Natural killer cell treated with Interleukin-12 subunit alpha and Interleukin-12 subunit beta and Interleukin-15 and Interleukin-18, amount 100 ng/mL, for 72 hours (primary cell): ENCODE data around the gene NUDT14. TPM values are rescaled to one million over a fixed set of nuclear protein-coding genes. Genes with fewer than 3 reads are reported as not detected.
A peak's percentile ranks its signal among the peaks of the same experiment; 100 is the strongest.

Experiments
- ATAC-seq, 2 donors: fragments of 150-1000 bp; cut with Tn5 transposase in 1 of 2; sonication (Bioruptor Pico), chemical (Tn5 transposase) in 1 of 2; 2 replicates each; pipeline ENCODE4 v1.10.0; 2021
- DNase-seq: peaks from one replicate; pipeline ENCODE4 v3.0.0; 2022; ENCODE audit warnings: low spot score
- H3K27ac Mint-ChIP-seq, 2 donors: 1 replicate in 1 of 2; 2 replicates in 1 of 2; pipeline ENCODE4 v1.8.0; 2022; ENCODE audit warnings: mixed read lengths in 2 of 2, mild to moderate bottlenecking in 1 of 2, moderate library complexity in 1 of 2
- H3K27me3 Mint-ChIP-seq, 2 donors: 1 replicate in 1 of 2; 2 replicates in 1 of 2; pipeline ENCODE4 v1.8.0; 2022; ENCODE audit warnings: mixed read lengths in 2 of 2
- H3K36me3 Mint-ChIP-seq: one replicate; pipeline ENCODE4 v1.8.0; 2022; ENCODE audit warnings: mixed read lengths
- H3K4me1 Mint-ChIP-seq, 2 donors: 1 replicate in 1 of 2; 2 replicates in 1 of 2; pipeline ENCODE4 v1.8.0; 2022; ENCODE audit warnings: low read depth in 2 of 2, mixed read lengths in 2 of 2, mild to moderate bottlenecking in 1 of 2
- H3K4me3 Mint-ChIP-seq: one replicate; pipeline ENCODE4 v1.8.0; 2022; ENCODE audit warnings: mixed read lengths
- H3K9me3 Mint-ChIP-seq: 2 replicates; pipeline ENCODE4 v1.8.0; 2022; ENCODE audit warnings: mixed read lengths
- total RNA-seq, 2 donors: library from RNA; stranded (reverse); gene quantifications; one replicate each; pipeline ENCODE4 v1.2.3, GENCODE V29; 2022

Gene NUDT14
- total RNA-seq, 2 donors from 2014 or later = 10.2 to 23.4 TPM

DNA sequence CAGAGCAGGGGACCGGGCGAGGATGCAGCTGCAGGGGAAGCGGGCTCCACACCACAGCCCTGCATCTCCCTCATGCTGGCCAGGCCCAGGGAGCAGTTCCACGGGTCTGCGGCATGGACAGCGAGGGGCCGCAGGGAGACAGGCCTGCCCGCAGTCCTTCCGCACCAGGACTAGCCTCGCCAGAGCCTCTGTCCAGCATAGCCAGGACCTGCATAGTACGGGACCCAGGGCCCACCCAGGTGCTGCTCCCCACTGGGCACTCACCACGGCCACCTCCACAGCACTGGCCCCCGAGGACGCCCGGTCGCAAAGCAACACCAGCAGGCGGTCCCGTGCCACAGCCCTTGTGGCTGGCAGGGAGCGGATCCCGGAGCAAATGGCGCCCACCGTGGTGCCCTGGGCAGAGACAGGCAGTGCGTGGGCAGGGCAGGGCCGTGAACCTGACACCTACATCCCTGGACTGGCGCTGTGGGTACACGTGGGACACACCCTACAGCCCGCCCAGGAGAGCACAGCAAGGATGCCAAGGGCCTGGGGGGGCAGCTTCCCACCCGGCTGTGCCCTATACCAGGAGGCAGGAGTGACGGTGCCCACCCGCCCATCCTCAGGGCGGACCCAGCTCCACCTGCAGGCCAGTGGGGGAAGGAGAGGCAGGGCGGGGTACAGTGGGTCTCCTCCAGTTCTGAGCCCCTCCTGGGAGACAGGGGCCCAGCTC, 36.3 kb downstream of the NUDT14 start:
- peaks cover 5% of the 10 kb centered on the region for H3K36me3 Mint-ChIP-seq
- H3K4me3 Mint-ChIP-seq = no peak overlapping the region
- no peaks in the 10 kb centered on the region for H3K27me3 Mint-ChIP-seq
- peak; percentile 46 for DNase-seq
- H3K9me3 Mint-ChIP-seq = peaks cover 4% of the 10 kb centered on the region
- no peak for ATAC-seq
- no peak overlapping the region for H3K27ac Mint-ChIP-seq
- H3K4me1 Mint-ChIP-seq = no peaks in the 10 kb centered on the region

DNA sequence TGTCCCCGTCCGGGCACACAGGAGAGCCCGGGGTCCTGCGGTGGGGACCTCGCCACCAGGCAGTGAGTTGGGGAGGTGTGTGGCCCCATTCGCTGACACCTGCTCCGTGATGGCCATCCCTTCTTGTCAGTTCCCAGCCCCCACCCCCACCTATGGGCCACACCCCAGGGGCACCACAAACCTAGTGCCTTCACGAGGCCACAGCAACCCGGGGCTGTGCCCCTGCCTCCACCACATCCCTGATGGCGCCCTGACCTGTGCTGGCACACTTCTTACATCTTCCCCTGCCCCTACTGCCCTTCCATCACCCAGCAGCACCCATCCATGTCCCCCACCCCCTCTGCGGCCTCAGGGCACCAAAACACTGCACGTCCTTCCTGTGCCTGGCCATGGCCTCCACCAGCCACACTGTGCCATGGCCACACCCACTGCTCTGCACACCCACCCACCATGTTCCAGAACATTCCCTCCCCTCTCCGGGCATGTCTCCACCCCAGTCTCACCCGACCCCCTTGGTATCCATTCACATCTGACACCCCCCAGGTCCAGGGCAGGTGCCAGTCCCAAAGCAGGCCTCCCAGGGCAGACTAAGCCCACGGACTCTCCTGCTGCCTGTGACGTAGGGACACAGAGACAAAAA, 37.0 kb downstream of the NUDT14 start:
- H3K27ac Mint-ChIP-seq = no peak overlapping the region

DNA sequence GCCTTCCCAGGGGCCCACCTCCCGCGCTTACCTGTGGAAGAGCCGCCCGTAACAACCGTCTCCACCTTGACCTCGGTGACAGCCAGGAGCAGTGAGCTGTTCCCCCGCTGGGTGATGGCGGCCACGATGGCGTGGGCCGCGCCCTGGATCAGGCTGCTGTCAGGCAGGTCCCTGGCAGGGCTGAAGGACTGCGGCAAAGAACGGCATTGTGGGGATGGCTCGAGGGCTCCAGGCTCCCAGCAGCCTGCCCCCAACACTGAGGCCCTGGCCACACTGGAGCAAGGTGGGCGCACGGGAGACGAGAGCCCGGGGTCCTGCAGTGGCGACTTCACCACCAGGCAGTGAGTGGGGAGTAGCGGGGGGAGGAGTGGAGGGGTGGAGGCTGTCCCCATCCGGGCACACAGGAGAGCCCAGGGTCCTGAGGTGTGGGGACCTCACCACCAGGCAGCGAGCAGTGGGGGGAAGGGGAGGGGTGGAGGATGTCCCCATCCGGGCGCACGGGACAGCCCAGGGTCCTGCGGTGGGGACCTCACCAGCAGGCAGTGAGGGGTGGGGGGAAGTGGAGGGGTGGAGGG, 37.6 kb downstream of the NUDT14 start:
- Mint-ChIP-seq H3K36me3 (peaks cover 5% of the 10 kb centered on the region), H3K27me3 (no peaks in the 10 kb centered on the region), H3K4me3 (no peak overlapping the region), H3K4me1 (no peaks in the 10 kb centered on the region), H3K9me3 (peaks cover 4% of the 10 kb centered on the region), H3K27ac (no peak overlapping the region)
- ATAC-seq = no peak
- DNase-seq = no peak

More for the DNA sequence above, 37.0 kb downstream of the NUDT14 start:
- peaks cover 5% of the 10 kb centered on the region for H3K36me3 Mint-ChIP-seq
- DNase-seq (no peak), ATAC-seq (no peak)
- no peaks in the 10 kb centered on the region for H3K27me3 Mint-ChIP-seq
- peaks cover 4% of the 10 kb centered on the region for H3K9me3 Mint-ChIP-seq
- no peaks in the 10 kb centered on the region for H3K4me1 Mint-ChIP-seq
- no peak overlapping the region for H3K4me3 Mint-ChIP-seq

DNA sequence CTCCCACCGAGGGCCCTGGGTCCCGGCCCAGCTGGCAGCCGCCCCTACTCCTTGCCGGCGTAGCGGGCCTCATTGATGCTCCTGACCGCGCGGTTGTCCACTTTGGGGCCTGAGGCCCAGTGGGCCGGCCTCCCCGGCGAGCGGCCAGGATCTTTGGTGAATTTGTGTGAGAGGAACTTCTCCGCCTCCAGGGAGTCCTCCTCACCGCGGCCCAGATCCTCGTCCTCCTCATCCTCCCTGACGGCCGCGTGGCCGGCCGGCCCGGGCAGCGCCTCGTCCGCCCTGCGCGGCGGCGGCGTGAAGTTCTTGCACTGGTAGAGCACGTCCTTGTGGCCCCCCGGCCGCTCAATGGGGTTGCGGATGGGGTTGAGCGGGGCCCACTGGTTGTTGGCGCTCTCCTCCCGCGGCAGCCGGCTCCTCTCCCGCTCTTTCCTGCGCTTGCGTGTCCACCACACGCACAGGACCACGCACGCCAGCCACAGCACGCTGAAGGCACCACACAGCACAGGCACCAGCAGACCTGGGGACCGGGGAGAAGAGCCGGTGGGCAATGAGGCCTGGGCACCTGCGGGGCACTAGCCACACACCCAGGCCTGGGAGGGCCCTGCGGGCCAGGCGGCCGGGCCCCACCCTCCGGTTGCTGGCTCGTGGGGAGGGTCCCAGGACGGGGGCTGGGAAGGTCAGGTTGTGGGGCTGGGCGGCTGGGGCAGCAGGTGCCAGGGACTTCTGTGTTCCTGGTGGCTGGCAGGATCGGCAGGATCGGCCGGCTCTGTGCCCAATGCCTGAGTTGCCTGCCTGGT, 38.3 kb downstream of the NUDT14 start:
- Mint-ChIP-seq H3K4me1 (no peaks in the 10 kb centered on the region), H3K4me3 (no peak overlapping the region), H3K27me3 (no peaks in the 10 kb centered on the region), H3K36me3 (peaks cover 5% of the 10 kb centered on the region), H3K27ac (no peak overlapping the region), H3K9me3 (peaks cover 4% of the 10 kb centered on the region)
- no peak for DNase-seq
- ATAC-seq = no peak

DNA sequence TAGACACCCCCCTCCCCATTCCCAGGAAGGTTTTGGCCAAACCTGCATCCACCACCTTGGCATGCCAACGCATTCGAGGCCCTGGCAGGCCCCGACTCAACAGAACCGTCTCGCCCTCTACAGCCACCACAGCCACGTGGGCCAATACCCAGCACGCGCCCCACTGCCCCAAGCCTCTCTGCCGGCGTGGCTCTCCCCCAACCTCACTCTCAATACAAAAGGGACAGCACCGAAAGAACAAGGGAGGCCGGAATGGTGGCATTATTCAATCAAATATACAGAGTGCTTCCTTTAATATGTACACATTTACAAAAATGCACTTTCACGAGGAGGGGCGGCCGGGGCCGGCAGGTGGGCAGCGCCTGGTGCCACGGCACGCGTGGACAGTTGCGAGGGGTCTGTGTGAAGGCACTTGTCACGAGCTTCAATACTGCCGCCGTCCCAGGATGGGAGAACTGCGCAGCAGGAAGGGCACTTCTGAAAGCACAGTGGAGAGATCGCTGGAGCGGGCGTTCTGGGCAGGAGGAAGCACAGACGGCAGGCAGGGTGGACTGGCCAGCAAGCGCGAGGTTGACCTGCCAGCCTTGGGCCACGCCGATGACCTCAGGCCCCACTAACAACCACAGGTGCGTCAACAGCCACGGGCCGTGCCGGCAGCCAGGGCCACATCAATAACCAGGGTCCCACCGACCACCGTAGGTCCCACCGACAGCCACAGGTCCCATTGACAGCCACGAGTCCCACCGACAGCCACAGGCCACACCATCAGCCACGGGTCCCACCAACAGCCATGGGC, 39.4 kb downstream of the NUDT14 start:
- ATAC-seq = no peak
- Mint-ChIP-seq H3K27ac (no peak overlapping the region), H3K36me3 (peaks cover 5% of the 10 kb centered on the region), H3K4me1 (no peaks in the 10 kb centered on the region), H3K9me3 (peaks cover 4% of the 10 kb centered on the region), H3K4me3 (no peak overlapping the region), H3K27me3 (no peaks in the 10 kb centered on the region)
- DNase-seq = no peak

DNA sequence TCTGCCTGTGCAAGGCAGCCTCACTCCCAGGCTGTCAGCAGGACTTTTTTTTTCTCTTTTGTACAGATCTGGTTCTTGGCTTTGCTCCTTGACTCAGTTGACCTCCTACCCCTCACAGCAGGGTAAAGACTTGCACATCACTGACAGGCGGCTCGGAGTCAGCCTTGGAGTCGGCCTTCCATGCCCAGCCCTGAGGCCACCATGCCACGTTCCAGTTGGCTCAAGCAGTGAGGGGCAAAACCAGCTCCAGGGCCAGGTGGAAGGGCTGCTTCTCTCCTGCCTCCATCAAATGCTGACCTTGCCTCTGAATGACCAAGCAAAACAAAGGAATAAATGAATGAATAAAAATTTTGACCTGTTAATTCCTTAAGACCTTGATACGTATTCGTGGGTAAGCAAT, 40.1 kb downstream of the NUDT14 start:
- no peaks in the 10 kb centered on the region for H3K27me3 Mint-ChIP-seq
- H3K27ac Mint-ChIP-seq = no peak overlapping the region
- DNase-seq = no peak

DNA sequence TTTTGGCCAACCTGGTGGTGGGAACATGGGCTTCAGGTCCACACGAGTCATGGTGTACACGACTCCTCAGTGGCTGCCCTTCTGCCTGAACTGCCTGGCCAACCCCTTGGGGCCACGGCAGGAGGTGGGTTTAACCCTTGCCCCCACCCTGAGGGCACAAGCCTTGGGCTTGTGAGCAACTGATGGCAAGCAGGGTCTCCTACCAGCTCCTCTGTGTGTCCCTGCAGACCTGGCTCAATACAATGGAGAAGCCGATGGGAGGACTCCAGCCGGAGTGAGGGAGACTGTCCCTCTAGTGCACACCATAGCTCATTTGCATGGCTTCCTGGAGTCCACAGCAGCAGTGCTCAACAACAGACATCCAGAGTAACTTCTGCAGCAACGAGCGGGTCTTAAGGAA, 40.5 kb downstream of the NUDT14 start:
- Mint-ChIP-seq H3K9me3 (peaks cover 4% of the 10 kb centered on the region), H3K4me1 (no peaks in the 10 kb centered on the region), H3K27me3 (no peaks in the 10 kb centered on the region), H3K36me3 (peaks cover 5% of the 10 kb centered on the region), H3K27ac (no peak overlapping the region), H3K4me3 (no peak overlapping the region)
- ATAC-seq (no peak), DNase-seq (no peak)

More for the DNA sequence above, 40.1 kb downstream of the NUDT14 start:
- Mint-ChIP-seq H3K36me3 (peaks cover 5% of the 10 kb centered on the region), H3K4me1 (no peaks in the 10 kb centered on the region), H3K4me3 (no peak overlapping the region), H3K9me3 (peaks cover 4% of the 10 kb centered on the region)
- ATAC-seq = no peak

DNA sequence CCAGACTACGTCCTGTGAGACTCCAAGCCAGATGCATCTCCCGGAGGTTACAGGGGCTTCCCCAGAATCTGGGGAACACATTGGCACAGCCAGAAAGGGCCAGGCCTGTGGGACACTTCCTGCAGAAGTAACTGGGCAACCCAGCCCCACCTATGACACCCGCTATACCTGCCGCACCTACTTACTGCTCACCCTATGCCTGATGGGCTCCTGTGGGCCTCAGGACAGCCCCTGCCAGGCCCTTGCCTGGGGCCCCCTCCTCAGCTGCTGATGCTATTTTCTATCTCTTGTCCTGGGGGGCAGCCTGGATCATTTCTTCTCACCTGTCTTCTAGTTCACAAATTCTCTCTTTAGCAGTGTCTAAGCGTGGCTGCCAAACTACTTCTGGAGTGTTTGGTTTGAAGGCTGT, 41.3 kb downstream of the NUDT14 start:
- H3K27me3 Mint-ChIP-seq = no peaks in the 10 kb centered on the region
- peaks cover 4% of the 10 kb centered on the region for H3K9me3 Mint-ChIP-seq
- H3K4me3 Mint-ChIP-seq = no peak overlapping the region
- H3K4me1 Mint-ChIP-seq = no peaks in the 10 kb centered on the region
- DNase-seq (no peak), ATAC-seq (no peak)
- H3K36me3 Mint-ChIP-seq = peaks cover 5% of the 10 kb centered on the region
- no peak overlapping the region for H3K27ac Mint-ChIP-seq

DNA sequence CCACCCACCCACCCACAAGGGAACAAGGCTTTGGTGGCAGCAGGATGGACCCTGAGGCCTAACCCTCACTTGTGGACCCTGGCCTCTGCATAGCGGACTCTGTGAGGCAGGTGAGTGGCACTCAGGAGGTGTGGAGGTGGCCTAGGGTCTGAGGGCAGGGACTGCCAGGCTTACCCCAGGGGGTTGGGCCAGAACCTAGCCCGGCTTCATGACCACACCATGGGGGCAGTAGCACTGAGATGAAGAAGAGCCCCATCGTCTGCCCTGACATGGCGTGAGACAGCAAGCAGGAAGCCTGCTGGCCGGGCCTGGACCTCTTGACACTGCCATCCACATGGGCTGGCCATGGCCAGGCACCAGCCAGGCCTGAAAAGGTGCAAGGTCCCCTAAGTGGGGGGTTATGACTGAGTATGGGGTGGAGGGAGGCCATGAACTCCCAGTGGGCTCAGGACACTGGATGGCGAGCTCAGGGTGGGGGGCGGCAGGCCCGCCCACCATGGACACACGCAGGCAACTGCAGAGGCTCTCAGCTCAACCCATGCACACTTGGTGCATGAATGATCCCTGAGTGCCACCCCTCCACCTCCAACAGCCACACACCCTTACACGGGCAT, 41.8 kb downstream of the NUDT14 start:
- Mint-ChIP-seq H3K4me3 (no peak overlapping the region), H3K27ac (no peak overlapping the region), H3K4me1 (no peaks in the 10 kb centered on the region), H3K36me3 (peaks cover 5% of the 10 kb centered on the region), H3K27me3 (no peaks in the 10 kb centered on the region), H3K9me3 (peaks cover 4% of the 10 kb centered on the region)
- DNase-seq (no peak), ATAC-seq (no peak)

DNA sequence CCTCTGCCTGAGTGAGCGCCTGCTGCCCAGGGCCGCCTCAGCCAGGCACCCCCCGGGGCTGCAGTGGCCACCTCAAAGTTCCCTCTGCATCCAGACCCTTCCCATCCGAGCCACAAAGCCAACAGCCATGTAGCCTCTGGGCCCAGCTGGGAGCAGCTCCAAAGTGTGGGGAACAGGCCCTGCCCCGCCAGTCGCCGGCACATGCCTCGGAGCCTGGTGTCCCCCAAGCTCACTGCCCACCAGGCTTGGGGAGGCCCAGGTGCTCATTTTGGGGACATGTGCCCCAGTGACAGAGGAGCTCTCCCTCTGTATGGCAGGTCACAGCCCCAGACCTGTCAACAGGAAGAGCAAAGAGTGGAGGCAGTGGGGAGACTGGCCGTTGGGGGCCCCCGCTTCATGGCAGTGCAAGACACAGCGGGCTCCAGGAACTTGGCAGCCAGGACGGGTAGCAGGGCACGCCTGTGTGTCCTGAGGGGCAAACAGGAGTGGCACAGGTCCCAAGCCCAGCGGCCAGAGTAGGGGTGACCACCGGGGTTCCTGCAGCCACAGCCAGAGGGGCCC, 42.5 kb downstream of the NUDT14 start:
- H3K36me3 Mint-ChIP-seq = peaks cover 5% of the 10 kb centered on the region
- H3K4me3 Mint-ChIP-seq = no peak overlapping the region
- peaks cover 0 to under 1% of the 10 kb centered on the region in 2 donors for H3K27me3 Mint-ChIP-seq
- no peaks in the 10 kb centered on the region for H3K4me1 Mint-ChIP-seq
- no peak for ATAC-seq
- H3K9me3 Mint-ChIP-seq = peaks cover 4% of the 10 kb centered on the region
- no peak overlapping the region for H3K27ac Mint-ChIP-seq
- DNase-seq = no peak

DNA sequence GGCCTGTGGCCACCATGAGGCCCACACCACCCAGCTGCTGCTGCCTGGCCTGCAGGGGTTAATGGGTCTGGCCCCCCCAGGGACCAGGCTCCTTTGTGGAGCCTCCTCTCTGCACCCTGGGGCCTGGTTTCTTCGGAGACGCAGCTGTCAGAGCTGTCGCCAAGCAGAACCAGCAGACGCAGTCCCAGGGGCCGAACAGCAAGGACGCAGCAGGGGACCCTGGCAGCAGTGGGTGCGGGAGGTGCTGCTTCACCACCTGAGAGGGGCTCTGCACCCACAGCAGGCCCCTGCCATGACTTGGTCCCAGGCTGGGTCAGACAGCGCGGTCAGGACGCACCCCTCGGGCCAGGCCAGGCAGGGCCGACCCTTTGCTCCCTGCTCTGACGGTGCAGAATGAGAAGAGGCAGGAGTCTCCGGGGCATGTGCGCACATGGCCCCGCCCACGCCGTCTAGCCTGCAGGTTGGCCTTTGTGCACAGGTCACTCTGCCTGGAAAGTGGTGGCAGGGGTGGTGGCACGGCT, 43.0 kb downstream of the NUDT14 start:
- ATAC-seq = no peak
- no peak overlapping the region for H3K4me3 Mint-ChIP-seq
- no peaks in the 10 kb centered on the region for H3K4me1 Mint-ChIP-seq
- H3K36me3 Mint-ChIP-seq = peaks cover 5% of the 10 kb centered on the region
- DNase-seq = peak; percentile 44
- H3K27me3 Mint-ChIP-seq = peaks cover 0 to 6% of the 10 kb centered on the region in 2 donors
- H3K9me3 Mint-ChIP-seq = peaks cover 4% of the 10 kb centered on the region
- no peak overlapping the region for H3K27ac Mint-ChIP-seq

DNA sequence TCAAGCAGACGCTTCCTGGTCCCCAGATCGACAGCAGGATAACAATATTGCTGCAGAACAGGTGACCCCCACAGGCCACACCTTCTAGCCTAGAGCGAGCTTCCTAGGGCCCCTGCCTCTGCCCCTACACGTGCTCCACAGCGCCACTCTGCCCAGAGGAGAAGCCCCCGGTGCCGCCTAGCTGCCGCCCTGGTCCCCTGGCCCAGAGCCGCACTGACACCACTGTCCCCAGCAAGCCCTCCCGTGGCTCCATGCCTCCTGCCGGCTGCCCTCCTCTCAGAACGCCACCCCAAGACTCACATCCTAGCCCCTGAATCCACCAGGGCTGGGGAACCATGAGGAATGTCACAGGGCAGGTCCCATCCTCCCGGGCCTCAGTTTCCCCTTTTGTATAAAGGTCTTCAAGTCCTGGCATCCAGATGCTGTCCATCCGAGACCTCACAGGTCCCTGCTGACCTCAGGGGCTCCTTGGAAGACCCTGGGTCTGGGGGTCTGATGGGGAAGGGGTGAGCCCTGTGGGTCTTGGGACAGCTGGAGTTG, 43.6 kb downstream of the NUDT14 start:
- Mint-ChIP-seq H3K27ac (no peak overlapping the region), H3K4me3 (no peak overlapping the region)

More for the DNA sequence above, 43.6 kb downstream of the NUDT14 start:
- ATAC-seq = no peak
- Mint-ChIP-seq H3K36me3 (peaks cover 9% of the 10 kb centered on the region), H3K9me3 (peaks cover 4% of the 10 kb centered on the region), H3K4me1 (no peaks in the 10 kb centered on the region), H3K27me3 (peaks cover 3 to 11% of the 10 kb centered on the region in 2 donors)
- DNase-seq = peak; percentile 56
